Naive B cell (primary cell): Measurements from ENCODE around the gene CACTIN. TPM values are rescaled to one million over a fixed set of nuclear protein-coding genes. Genes with fewer than 3 reads are reported as not detected.
"Not testable (repeated sequence)": the region's sequence is repeated elsewhere in the genome, so short reads cannot be mapped to it uniquely, and the experiment has no call there.

Source experiments
- ATAC-seq, 2 donors: fragments of 150-1000 bp; cut with Tn5 transposase; 2 replicates each; pipeline ENCODE4 v1.10.0; 2021; ENCODE audit warnings: low read depth in 2 of 2, mild to moderate bottlenecking in 2 of 2, moderate library complexity in 2 of 2
- DNase-seq: peaks from one replicate; pipeline ENCODE4 v3.0.0; 2022
- H3K27ac Mint-ChIP-seq, 6 donors: one replicate each; pipeline ENCODE4 v1.8.0; 2020 to 2022; ENCODE audit warnings: mild to moderate bottlenecking in 6 of 6, mixed read lengths in 6 of 6, moderate library complexity in 5 of 6, inconsistent platforms in 2 of 6
- H3K27me3 Mint-ChIP-seq, 3 donors: one replicate each; pipeline ENCODE4 v1.8.0; 2021 to 2022; ENCODE audit warnings: mixed read lengths in 3 of 3, mild to moderate bottlenecking in 1 of 3
- H3K36me3 Mint-ChIP-seq, 2 donors: one replicate each; pipeline ENCODE4 v1.8.0; 2020 to 2022; ENCODE audit warnings: mixed read lengths in 2 of 2, inconsistent platforms in 1 of 2, mild to moderate bottlenecking in 1 of 2
- H3K4me1 Mint-ChIP-seq, 3 donors: one replicate each; pipeline ENCODE4 v1.8.0; 2020 to 2022; ENCODE audit warnings: mixed read lengths in 3 of 3, inconsistent platforms in 1 of 3, mild to moderate bottlenecking in 1 of 3, moderate library complexity in 1 of 3
- H3K4me3 Mint-ChIP-seq, 8 donors: one replicate each; pipeline ENCODE4 v1.8.0; 2020 to 2022; ENCODE audit warnings: mild to moderate bottlenecking in 8 of 8, mixed read lengths in 8 of 8, moderate library complexity in 8 of 8, inconsistent platforms in 2 of 8
- H3K9me3 Mint-ChIP-seq, 7 donors: one replicate each; pipeline ENCODE4 v1.8.0; 2020 to 2022; ENCODE audit warnings: mixed read lengths in 7 of 7, mild to moderate bottlenecking in 5 of 7, inconsistent platforms in 2 of 7, moderate library complexity in 1 of 7
- polyA plus RNA-seq, 6 donors: library from polyadenylated mRNA; unstranded; fragments of 300-500 nt; fragmentation: Illumina TruSeq; gene quantifications; one replicate each; pipeline ENCODE4 v1.2.3, GENCODE V29; 2021; ENCODE audit warnings: low read depth in 6 of 6

The CACTIN gene
- polyA plus RNA-seq, 6 donors from 2014 or later, result 2.7 to 15.4 (median 7.9) TPM

- Mint-ChIP-seq H3K27ac (no peak overlapping the region), H3K4me1 (peaks cover 0 to 4% (median 0%) of the 10 kb centered on the region in 3 donors), H3K27me3 (no peaks in the 10 kb centered on the region), H3K4me3 (no peak overlapping the region), H3K36me3 (no peaks in the 10 kb centered on the region), H3K9me3 (no peaks in the 10 kb centered on the region)
- DNase-seq (no peak), ATAC-seq (no peak)
Measured at GRCh38 chr19:3636506-3636905, 9.9 kb upstream of the CACTIN start.

DNA sequence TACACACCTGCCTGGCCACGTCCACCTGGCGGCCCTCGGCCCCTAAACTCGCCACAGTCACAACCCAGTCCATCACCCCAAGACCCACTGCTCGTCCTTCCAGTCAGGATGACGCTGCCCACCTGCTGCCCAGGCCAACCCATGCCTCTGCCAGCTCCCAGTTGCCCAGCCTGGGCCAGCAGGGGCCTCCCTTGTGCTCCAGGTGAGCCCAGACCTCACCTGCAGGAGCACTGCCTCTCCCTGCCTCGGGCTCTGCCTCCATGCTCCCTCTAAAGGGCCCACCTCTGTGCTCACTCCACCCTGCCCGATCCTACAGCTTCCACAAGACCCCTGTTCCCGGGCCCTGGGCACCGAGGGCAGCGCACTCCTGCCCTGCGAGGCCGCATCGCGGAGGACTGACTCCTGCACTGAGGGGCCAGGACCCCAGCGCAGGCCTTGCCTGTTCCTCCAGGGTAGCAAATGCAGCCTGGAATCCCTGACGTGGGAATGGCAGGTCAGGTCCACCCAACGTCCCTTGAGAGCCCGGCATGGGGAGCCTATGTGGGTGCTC, 8.0 kb upstream of the CACTIN start:
- H3K27ac Mint-ChIP-seq, result peak overlapping the region in 2 of 6 donors; percentile 3 to 47
- H3K27me3 Mint-ChIP-seq, result no peaks in the 10 kb centered on the region
- no peak for ATAC-seq
- no peak overlapping the region for H3K4me3 Mint-ChIP-seq
- H3K9me3 Mint-ChIP-seq, result no peaks in the 10 kb centered on the region
- DNase-seq, result no peak
- no peaks in the 10 kb centered on the region for H3K36me3 Mint-ChIP-seq
- peaks cover 0 to 3% (median 3%) of the 10 kb centered on the region in 3 donors for H3K4me1 Mint-ChIP-seq

DNA sequence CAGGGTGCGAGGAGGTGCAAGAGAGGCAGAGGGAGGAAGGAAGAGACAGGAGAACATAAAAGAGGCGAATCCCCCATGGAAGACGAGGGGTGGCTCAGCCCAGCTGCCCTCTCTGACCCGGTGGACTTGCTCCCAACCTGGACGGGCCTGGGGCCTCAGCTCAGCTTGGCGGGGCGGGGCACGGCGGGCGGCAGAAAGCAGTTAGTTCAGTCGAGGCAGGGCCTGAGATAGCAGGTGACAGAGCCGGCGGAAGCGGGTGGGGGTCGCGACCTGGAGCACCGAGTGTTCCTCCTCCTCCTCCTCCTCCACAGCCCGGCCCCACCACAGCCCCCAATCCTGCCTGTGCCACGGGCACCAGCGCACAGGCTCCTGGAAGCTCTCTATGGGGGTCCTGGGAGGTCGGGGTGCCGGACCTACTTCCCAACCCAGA, 7.0 kb upstream of the CACTIN start:
- H3K36me3 Mint-ChIP-seq, result no peaks in the 10 kb centered on the region
- no peak overlapping the region for H3K4me3 Mint-ChIP-seq
- no peaks in the 10 kb centered on the region for H3K9me3 Mint-ChIP-seq
- peaks cover 0 to 3% (median 0%) of the 10 kb centered on the region in 3 donors for H3K4me1 Mint-ChIP-seq
- H3K27me3 Mint-ChIP-seq, result no peaks in the 10 kb centered on the region
- no peak for ATAC-seq
- no peak for DNase-seq
- no peak overlapping the region for H3K27ac Mint-ChIP-seq

DNA sequence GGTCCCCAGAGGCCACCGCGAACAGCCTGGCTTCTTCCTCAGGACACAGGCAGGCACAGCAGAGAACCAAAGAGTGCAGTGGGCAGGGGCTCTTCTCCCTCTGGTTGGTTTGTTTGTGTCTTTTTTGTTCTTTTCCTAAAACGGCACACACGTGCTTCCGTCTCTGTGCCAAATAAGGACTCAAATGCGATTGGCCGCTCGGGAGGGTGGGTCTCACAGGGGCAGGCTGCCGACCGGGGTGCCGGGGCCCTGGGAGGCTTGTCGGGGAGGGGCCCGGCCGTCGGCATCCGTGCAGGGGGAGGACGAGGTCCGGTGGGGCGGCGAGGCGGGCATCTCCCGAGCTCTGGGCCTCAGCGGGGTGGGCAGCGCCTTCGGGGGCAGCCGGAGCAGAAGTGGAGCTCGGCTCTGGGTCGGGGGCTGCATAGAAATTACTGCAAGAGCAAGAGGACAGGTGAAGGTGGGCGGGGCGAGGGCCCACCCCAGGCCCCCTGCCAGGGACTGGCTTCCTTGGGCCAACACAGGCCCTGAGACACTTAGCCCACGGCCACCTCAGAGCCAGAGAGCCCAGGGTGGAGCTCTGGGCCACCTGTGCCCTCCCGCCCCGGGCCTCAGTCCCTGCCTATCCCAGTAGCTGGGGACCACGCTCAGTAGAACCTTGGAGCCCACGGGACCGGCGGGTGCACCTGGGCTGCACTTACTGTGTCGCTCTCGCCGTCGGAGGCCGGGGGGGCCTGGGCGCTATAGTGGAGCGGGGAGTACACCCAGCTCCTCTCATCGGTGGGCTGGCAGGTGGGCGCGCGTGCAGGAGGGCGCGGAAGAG, 6.4 kb upstream of the CACTIN start:
- no peak overlapping the region for H3K27ac Mint-ChIP-seq
- peaks cover 0 to 3% (median 0%) of the 10 kb centered on the region in 3 donors for H3K4me1 Mint-ChIP-seq
- H3K4me3 Mint-ChIP-seq, result no peak overlapping the region
- ATAC-seq (no peak), DNase-seq (no peak)
- no peaks in the 10 kb centered on the region for H3K36me3 Mint-ChIP-seq
- H3K9me3 Mint-ChIP-seq, result no peaks in the 10 kb centered on the region
- H3K27me3 Mint-ChIP-seq, result no peaks in the 10 kb centered on the region

DNA sequence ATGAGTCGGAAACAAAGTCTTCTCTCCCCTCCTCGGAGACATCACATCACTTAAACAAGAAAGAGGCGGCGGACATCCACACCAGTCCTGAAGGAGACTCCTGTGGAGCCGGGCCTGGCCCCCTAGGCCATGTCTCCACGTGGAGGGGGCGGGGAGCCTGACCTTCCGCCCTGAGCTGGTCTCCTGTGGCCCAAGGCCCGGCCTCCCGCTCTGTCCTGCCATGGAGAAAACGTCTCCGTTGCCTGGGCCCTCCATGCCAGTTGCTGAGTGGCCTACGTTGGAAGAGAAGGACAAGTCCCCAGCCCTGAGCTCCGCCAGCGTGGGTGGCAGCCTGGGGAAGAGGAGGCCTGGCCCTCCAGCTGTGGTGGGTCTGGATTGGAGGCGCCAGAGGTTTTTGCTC, 5.5 kb upstream of the CACTIN start:
- no peaks in the 10 kb centered on the region for H3K9me3 Mint-ChIP-seq
- H3K36me3 Mint-ChIP-seq, result no peaks in the 10 kb centered on the region
- no peak for DNase-seq
- no peak for ATAC-seq
- H3K27ac Mint-ChIP-seq, result no peak overlapping the region
- H3K4me3 Mint-ChIP-seq, result peak overlapping the region in 1 of 8 donors; percentile 74
- H3K4me1 Mint-ChIP-seq, result peaks cover 1 to 8% (median 2%) of the 10 kb centered on the region in 3 donors
- no peaks in the 10 kb centered on the region for H3K27me3 Mint-ChIP-seq

DNA sequence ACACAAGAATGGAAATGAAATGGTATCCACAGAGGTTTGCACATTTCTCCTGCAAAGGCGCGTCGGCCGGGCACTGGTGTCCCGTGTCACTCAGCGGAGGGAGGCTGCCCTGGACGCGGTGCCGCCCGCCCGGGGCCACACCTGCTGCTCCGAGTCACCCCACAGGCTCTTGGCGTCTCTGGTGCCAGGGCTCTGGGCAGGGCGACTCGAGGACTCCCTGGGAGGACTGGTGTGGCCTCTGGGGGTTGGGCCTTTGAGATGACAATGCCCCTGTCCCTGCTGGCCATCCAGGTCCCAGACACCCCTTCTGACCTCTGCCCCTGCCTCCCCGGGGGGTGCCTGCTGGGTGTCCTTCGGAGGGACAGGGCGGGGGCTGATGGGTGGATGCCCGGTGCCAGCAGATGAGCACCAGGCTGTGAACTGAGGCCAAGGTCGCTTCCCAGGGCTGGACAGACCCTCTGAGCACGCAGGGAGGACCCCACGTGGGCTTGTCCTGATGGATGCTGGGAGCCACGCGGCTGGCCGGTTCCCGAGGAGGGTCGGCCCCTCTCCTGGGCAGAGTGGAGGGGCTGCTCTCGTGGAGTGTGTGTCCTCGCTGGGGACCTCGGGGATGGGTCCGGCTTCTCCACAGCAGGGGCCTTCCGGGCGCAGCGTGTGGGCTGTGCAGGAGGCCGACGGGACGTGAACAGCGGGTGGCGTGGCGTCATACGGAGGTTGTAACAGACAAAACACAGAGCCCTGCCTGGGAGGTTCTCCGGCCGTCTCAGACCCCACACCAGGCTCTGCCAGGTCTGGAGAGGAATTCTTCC, 4.7 kb upstream of the CACTIN start:
- no peak for DNase-seq
- Mint-ChIP-seq H3K36me3 (no peaks in the 10 kb centered on the region), H3K27ac (no peak overlapping the region), H3K27me3 (no peaks in the 10 kb centered on the region), H3K4me1 (peaks cover 9 to 15% (median 10%) of the 10 kb centered on the region in 3 donors), H3K4me3 (no peak overlapping the region), H3K9me3 (no peaks in the 10 kb centered on the region)
- no peak for ATAC-seq

DNA sequence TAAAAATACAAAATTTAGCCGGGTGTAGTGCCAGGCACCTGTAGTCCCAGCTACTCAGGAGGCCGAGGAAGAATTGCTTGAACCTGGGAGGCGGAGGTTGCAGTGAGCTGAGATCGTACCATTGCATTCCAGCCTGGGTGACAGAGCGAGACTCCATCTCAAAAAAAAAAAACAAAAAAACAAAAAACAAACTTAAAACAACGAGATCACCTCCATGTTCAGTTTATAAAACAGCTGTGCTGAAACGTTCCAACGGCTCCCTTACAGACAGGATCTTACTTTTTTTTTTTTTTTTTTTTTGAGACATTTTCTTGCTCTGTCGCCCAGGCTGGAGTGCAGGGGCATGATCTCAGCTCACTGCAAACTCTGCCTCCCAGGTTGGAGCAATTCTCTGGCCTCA, 2.2 kb upstream of the CACTIN start:
- not testable (repeated sequence) for H3K36me3 Mint-ChIP-seq, H3K27me3 Mint-ChIP-seq, H3K9me3 Mint-ChIP-seq, DNase-seq, H3K27ac Mint-ChIP-seq, ATAC-seq
- peak overlapping the region in 1 of 8 donors; percentile 54 for H3K4me3 Mint-ChIP-seq
- H3K4me1 Mint-ChIP-seq, result peaks cover 22 to 34% (median 23%) of the 10 kb centered on the region in 3 donors

- peaks cover 22 to 36% (median 23%) of the 10 kb centered on the region in 3 donors for H3K4me1 Mint-ChIP-seq
Measured at GRCh38 chr19:3627351-3627723, 747 bp upstream of the CACTIN start.

GRCh38 chr19:3625996-3626472, 556 bp downstream of the CACTIN start:
- Mint-ChIP-seq H3K9me3 (no peaks in the 10 kb centered on the region), H3K27me3 (no peaks in the 10 kb centered on the region), H3K4me3 (peak overlapping the region; percentile 91 to 100 (median 98)), H3K4me1 (peaks cover 26 to 36% (median 29%) of the 10 kb centered on the region in 3 donors), H3K27ac (peak overlapping the region; percentile 4 to 100 (median 84)), H3K36me3 (no peaks in the 10 kb centered on the region)
- no peak for DNase-seq
- ATAC-seq, result no peak

More at GRCh38 chr19:3627351-3627723, 747 bp upstream of the CACTIN start:
- no peak for ATAC-seq
- DNase-seq, result no peak
- Mint-ChIP-seq H3K27me3 (no peaks in the 10 kb centered on the region), H3K9me3 (no peaks in the 10 kb centered on the region), H3K36me3 (no peaks in the 10 kb centered on the region), H3K4me3 (peak overlapping the region in 7 of 8 donors; percentile 91 to 99 (median 98)), H3K27ac (peak overlapping the region in 5 of 6 donors; percentile 96 to 100 (median 99))

DNA sequence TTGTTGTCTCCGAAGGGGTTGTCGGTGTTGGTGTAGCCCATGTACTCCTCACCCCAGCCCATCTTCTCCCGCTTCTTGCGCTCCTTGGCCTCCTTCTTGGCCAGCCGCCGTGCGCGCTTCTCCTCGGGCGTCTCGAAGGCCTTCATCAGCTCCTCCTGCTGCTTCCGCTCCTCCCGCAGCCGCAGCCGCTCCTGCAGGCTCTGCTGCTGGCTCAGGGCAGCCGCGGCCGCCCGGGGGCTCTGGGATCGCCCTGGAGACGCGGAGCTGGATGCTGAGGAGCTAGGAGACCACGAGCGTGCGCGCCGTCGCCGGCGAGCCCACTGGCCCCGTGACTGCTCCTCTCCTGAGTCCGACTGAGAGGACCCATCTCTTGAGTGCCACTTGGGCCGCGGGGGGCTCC, 2.9 kb downstream of the CACTIN start:
- ATAC-seq (no peak), DNase-seq (no peak)
- Mint-ChIP-seq H3K4me1 (peaks cover 26 to 33% (median 29%) of the 10 kb centered on the region in 3 donors), H3K4me3 (peak overlapping the region in 5 of 8 donors; percentile 63 to 91 (median 84)), H3K27me3 (no peaks in the 10 kb centered on the region), H3K9me3 (no peaks in the 10 kb centered on the region), H3K36me3 (no peaks in the 10 kb centered on the region), H3K27ac (peak overlapping the region in 1 of 6 donors; percentile 65)

GRCh38 chr19:3622224-3622623, 4.4 kb downstream of the CACTIN start:
- H3K4me1 Mint-ChIP-seq, result peaks cover 35 to 40% (median 39%) of the 10 kb centered on the region in 3 donors
- no peaks in the 10 kb centered on the region for H3K9me3 Mint-ChIP-seq
- DNase-seq, result no peak
- no peak for ATAC-seq
- peak overlapping the region in 1 of 6 donors; percentile 54 for H3K27ac Mint-ChIP-seq
- H3K27me3 Mint-ChIP-seq, result no peaks in the 10 kb centered on the region
- H3K36me3 Mint-ChIP-seq, result no peaks in the 10 kb centered on the region
- H3K4me3 Mint-ChIP-seq, result peak overlapping the region in 4 of 8 donors; percentile 39 to 78 (median 60)

DNA sequence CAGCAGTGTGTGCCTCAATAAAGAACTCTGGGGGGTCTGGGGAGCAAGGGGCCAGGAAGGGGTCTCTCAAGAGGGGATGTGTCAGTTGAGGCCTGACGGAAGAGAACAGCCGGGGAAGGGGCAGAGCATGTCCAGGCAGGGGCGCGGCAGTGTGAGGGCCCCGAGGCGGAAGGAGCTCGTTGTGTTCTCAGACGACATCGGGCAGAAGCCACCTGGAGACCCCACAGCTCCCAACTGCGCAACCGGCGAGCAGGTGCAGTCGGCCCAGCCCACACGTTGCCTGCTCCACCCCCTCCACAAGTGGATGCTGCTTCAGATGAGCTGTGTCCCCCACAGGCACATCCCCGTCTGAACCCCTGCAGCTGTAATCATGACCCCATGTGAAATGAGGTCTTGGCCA, 4.9 kb downstream of the CACTIN start:
- Mint-ChIP-seq H3K9me3 (no peaks in the 10 kb centered on the region), H3K4me1 (peaks cover 33 to 40% (median 39%) of the 10 kb centered on the region in 3 donors), H3K36me3 (no peaks in the 10 kb centered on the region), H3K4me3 (peak overlapping the region in 1 of 8 donors; percentile 3), H3K27me3 (no peaks in the 10 kb centered on the region), H3K27ac (no peak overlapping the region)
- ATAC-seq (no peak), DNase-seq (no peak)

GRCh38 chr19:3620817-3621547, 5.6 kb downstream of the CACTIN start:
- ATAC-seq, result no peak
- Mint-ChIP-seq H3K4me1 (peaks cover 26 to 35% (median 33%) of the 10 kb centered on the region in 3 donors), H3K27me3 (no peaks in the 10 kb centered on the region), H3K4me3 (no peak overlapping the region), H3K27ac (peak overlapping the region in 1 of 6 donors; percentile 47), H3K36me3 (no peaks in the 10 kb centered on the region), H3K9me3 (no peaks in the 10 kb centered on the region)
- no peak for DNase-seq
